Measurements from ENCODE around the gene HEATR5A. TPM values are rescaled to one million over a fixed set of nuclear protein-coding genes. Genes with fewer than 3 reads are reported as not detected.
A peak's percentile ranks its signal among the peaks of the same experiment; 100 is the strongest.

HEATR5A gene
- total and polyA plus RNA-seq, 2 of the 13 experiments (the other 11 are each of a cell fraction or from before 2014, with no cell fraction given), result 36.4 to 105 TPM

DNA sequence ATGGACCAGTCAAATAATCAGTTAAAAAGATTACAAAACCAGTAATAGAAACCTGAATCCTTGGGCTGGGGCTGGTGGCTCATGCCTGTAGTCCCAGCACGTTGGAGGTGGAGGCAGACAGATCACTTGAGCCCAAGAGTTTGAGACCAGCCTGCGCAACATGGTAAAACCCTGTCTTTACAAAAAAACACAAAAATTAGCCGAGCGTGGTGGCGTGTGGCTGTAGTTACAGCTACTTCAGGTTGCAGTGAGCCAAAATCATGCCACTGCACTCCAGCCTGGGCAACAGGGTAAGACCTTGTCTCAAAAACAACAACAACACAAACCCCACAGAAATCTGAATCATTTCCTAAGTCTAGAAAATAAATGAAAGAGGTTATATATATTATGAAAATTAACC, 100.6 kb downstream of the HEATR5A start:
- Histone ChIP-seq H4K20me1 (ENCODE audit: insufficient read depth, low read length) (no peaks in the 10 kb centered on the region), H2AFZ (ENCODE audit: low read length) (no peak overlapping the region), H3K79me2 (ENCODE audit: insufficient read depth, low read length) (no peaks in the 10 kb centered on the region), H3K4me2 (ENCODE audit: low read depth, low read length) (no peak overlapping the region), H3K36me3 (replicated peaks in 1 of 2; ENCODE audit: control insufficient read depth in 1 of 2, insufficient read depth in 2 of 2, low read length in 2 of 2) (peaks cover 4 to 8% of the 10 kb centered on the region in 2 experiments; a peak in 4 of 5 replicates), H3K9me3 (ENCODE audit: low read length) (no peaks in the 10 kb centered on the region), H3K4me3 (replicated peaks in 1 of 3; ENCODE audit: insufficient read depth in 1 of 3, low read depth in 2 of 3, low read length in 3 of 3) (no peak overlapping the region), H3K4me1 (ENCODE audit: insufficient read depth, low read length) (no peaks in the 10 kb centered on the region), H3K9ac (ENCODE audit: insufficient read depth, low read depth, low read length) (no peak overlapping the region), H3K27ac (ENCODE audit: extremely low read length, insufficient read depth, low read length) (no peak overlapping the region), H3K27me3 (ENCODE audit: control insufficient read depth in 1 of 2, insufficient read depth in 2 of 2, low read length in 2 of 2) (no peaks in the 10 kb centered on the region)
- intact Hi-C loops (cut with micrococcal nuclease; ENCODE audit: unreplicated experiment), result no loop called here
- CTCF ChIA-PET (ENCODE audit: low intra/inter-chr PET ratio, low total read pairs), result no interaction called here
- FAIRE-seq (no peak), ATAC-seq (no peak), DNase-seq (ENCODE audit: low spot score) (no peak)
- in situ Hi-C loops (cut with HindIII; ENCODE audit: extremely low pct_ligation_motif_present, low pct_unique_long_range_greater_than_20kb), result no loop called here
- WGBS (ENCODE audit: low lambda C conversion rate), result 95% methylated on average over 5 of the region's 5 CpGs
- POLR2A ChIA-PET, result no interaction called here
- TF ChIP-seq, protein P1, sequence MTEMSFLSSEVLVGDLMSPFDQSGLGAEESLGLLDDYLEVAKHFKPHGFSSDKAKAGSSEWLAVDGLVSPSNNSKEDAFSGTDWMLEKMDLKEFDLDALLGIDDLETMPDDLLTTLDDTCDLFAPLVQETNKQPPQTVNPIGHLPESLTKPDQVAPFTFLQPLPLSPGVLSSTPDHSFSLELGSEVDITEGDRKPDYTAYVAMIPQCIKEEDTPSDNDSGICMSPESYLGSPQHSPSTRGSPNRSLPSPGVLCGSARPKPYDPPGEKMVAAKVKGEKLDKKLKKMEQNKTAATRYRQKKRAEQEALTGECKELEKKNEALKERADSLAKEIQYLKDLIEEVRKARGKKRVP (CRISPR knock-in tag; IDR thresholded peaks at IDR 0.05), result no peak
- TF ChIP-seq ZFP82 (CRISPR knock-in tag; IDR thresholded peaks at IDR 0.05; ENCODE audit: borderline replicate concordance), result 0 out of 2 replicates have a peak, but pooled peaks have one; percentile 34
- no TSS peak for BruUV-seq (replicated peaks)

DNA sequence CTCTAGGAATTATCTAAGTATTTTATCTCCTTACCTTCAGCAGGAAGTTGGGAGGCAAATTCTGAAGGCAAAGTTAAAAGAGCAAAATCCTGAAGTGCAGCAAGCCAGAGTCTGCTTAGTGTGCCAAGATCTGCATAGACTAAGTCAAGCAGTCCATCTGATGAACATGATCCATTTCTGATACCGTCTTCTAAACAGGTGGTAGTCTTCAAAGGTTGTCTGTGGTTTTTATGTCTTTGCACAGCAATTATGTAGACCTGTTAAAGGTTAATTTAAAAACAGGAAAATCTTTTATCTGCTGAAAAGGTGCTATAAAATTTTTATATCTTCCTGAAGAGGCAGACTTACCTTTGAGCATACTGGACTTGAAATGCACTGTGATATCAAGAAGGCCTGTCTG, 107.4 kb downstream of the HEATR5A start:
- CTCF ChIA-PET (ENCODE audit: low intra/inter-chr PET ratio, low total read pairs), result no interaction called here
- intact Hi-C loops (cut with micrococcal nuclease; ENCODE audit: unreplicated experiment), result no loop called here
- no TSS peak for BruUV-seq (replicated peaks)
- in situ Hi-C loops (cut with HindIII; ENCODE audit: extremely low pct_ligation_motif_present, low pct_unique_long_range_greater_than_20kb), result no loop called here
- no peaks in the 10 kb centered on the region for H3K9me3 ChIP-seq (ENCODE audit: low read length)
- no peaks in the 10 kb centered on the region for H3K4me1 ChIP-seq (ENCODE audit: insufficient read depth, low read length)
- DNase-seq (ENCODE audit: low spot score), result no peak
- no peak overlapping the region for H3K9ac ChIP-seq (ENCODE audit: insufficient read depth, low read depth, low read length)
- WGBS (ENCODE audit: low lambda C conversion rate), result 96% methylated on average over 1 of the region's 1 CpG
- TF ChIP-seq SOX6 (IDR thresholded peaks at IDR 0.05), result 0 out of 2 replicates have a peak, but pooled peaks have one; percentile 16
- no peak for TF ChIP-seq SOX6 (CRISPR knock-in tag; IDR thresholded peaks at IDR 0.05)
- TF ChIP-seq RARA (CRISPR knock-in tag; IDR thresholded peaks at IDR 0.05), result no peak
- H3K4me2 ChIP-seq (ENCODE audit: low read depth, low read length), result no peak overlapping the region
- H3K4me3 ChIP-seq (replicated peaks in 1 of 3; ENCODE audit: insufficient read depth in 1 of 3, low read depth in 2 of 3, low read length in 3 of 3), result no peak overlapping the region
- H3K36me3 ChIP-seq (replicated peaks in 1 of 2; ENCODE audit: control insufficient read depth in 1 of 2, insufficient read depth in 2 of 2, low read length in 2 of 2), result peaks cover 9 to 22% of the 10 kb centered on the region in 2 experiments
- H2AFZ ChIP-seq (ENCODE audit: low read length), result no peak overlapping the region
- H3K27ac ChIP-seq (ENCODE audit: extremely low read length, insufficient read depth, low read length), result no peak overlapping the region
- H3K79me2 ChIP-seq (ENCODE audit: insufficient read depth, low read length), result no peaks in the 10 kb centered on the region
- POLR2A ChIA-PET, result no interaction called here
- peak; percentile 4 for FAIRE-seq
- no peaks in the 10 kb centered on the region for H3K27me3 ChIP-seq (ENCODE audit: control insufficient read depth in 1 of 2, insufficient read depth in 2 of 2, low read length in 2 of 2)
- no peak for ATAC-seq
- H4K20me1 ChIP-seq (ENCODE audit: insufficient read depth, low read length), result no peaks in the 10 kb centered on the region
